ENCODE results near the gene BDKRB1.

Gene BDKRB1

DNA sequence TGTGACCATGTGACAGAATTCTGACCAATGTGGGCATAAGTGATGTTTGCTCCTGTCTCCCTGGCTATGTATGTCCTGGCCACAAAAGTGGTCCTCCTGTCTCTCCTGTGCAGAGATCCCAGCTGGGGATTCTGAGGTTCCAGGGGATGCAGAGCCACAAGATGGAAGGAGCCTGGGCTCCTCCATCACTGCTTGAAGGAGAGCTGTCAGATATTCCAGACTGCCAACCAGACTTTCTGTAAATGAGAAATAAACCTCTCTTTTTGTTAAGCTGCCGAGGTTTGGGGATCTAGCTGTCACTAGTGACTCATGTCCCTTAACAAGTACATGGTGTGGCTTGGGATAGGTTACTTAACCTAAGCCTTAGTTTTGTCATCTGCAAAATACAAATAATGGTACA is 21.9 kb downstream of the BDKRB1 start:
- CTCF ChIA-PET: interaction anchor here (1.2 to 9.4 kb wide), 6 partner anchors 9 to 718 kb away, joined by 3 to 143 read pairs (median 4); no protein-coding TSS in a partner anchor
- DNase-seq (ENCODE audit: extremely low spot score): no peak
- TF ChIP-seq, protein P1, sequence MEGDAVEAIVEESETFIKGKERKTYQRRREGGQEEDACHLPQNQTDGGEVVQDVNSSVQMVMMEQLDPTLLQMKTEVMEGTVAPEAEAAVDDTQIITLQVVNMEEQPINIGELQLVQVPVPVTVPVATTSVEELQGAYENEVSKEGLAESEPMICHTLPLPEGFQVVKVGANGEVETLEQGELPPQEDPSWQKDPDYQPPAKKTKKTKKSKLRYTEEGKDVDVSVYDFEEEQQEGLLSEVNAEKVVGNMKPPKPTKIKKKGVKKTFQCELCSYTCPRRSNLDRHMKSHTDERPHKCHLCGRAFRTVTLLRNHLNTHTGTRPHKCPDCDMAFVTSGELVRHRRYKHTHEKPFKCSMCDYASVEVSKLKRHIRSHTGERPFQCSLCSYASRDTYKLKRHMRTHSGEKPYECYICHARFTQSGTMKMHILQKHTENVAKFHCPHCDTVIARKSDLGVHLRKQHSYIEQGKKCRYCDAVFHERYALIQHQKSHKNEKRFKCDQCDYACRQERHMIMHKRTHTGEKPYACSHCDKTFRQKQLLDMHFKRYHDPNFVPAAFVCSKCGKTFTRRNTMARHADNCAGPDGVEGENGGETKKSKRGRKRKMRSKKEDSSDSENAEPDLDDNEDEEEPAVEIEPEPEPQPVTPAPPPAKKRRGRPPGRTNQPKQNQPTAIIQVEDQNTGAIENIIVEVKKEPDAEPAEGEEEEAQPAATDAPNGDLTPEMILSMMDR (IDR thresholded peaks at IDR 0.05; ENCODE audit: control extremely low read depth, extremely low read depth, low read depth, missing control alignments): no peak
- POLR2A ChIA-PET: no interaction called here

DNA sequence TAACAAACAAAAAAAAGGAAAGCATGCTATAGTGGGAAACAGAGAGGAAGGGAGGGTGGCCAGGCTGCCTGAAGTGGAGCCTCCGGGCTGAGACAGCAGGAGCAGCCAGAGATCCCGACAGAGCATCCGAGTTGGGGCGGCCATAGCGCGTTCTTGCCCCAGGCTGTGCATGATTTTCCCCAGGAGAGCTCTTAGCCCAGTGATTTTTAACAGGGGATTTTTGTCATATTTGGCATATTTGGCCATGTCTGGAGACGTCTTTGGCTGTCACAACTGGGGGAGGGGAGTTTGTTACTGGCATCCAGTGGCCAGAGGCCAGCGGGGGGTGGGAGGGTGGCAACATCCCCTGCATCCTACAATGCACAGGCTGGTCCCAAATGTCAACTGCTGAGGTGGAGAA is 23.6 kb downstream of the BDKRB1 start:
- ChIA-PET POLR2A (no interaction called here), CTCF (interaction anchor here (9.4 kb wide), 1 partner anchor 176 kb away, joined by 143 read pairs; no protein-coding TSS in a partner anchor)
- DNase-seq (ENCODE audit: extremely low spot score): no peak
- TF ChIP-seq, protein P1 (IDR thresholded peaks at IDR 0.05; ENCODE audit: control extremely low read depth, extremely low read depth, low read depth, missing control alignments): no peak

DNA sequence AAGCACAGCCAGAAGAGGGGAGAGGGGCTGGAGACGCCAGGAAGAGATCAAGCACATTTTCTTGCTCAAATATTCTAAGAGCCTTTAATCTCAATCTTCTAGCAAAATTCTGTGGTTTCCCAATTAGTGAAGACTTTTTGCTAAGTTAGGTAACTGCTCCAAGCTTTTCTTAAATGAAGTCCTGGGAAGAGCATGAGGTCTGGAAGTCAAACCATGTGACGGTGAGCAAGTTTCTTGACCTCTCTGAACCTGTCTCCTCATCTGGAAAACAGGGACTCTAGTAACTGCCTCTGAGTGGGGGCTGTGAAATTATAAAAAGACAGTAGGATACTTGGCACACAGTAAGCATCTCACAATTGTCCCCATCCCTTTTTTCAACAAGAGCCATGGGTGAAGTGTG is 24.1 kb downstream of the BDKRB1 start:
- ChIA-PET POLR2A (no interaction called here), CTCF (no interaction called here)
- TF ChIP-seq, protein P1 (IDR thresholded peaks at IDR 0.05; ENCODE audit: control extremely low read depth, extremely low read depth, low read depth, missing control alignments): no peak
- DNase-seq (ENCODE audit: extremely low spot score): no peak

DNA sequence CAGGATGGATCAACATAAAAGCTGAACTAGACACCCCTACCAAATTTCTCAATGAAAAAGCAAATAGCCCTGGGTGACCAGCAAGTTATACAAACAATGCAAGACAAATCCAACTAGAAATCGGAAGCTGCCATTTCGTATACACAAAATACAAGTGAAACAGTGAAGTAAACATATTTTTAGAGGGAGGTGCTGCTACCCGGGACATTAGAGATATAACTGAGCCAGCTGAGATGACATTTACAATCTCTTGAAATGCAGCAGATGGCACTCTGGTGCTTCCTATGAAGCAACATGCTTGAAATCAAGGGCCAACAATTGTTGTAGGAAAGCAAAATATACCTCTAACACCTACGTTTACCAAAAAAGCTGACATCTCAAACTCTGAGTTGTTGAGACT is 25.5 kb downstream of the BDKRB1 start:
- DNase-seq (ENCODE audit: extremely low spot score): no peak
- ChIA-PET CTCF (no interaction called here), POLR2A (no interaction called here)
- TF ChIP-seq, protein P1 (IDR thresholded peaks at IDR 0.05; ENCODE audit: control extremely low read depth, extremely low read depth, low read depth, missing control alignments): no peak

DNA sequence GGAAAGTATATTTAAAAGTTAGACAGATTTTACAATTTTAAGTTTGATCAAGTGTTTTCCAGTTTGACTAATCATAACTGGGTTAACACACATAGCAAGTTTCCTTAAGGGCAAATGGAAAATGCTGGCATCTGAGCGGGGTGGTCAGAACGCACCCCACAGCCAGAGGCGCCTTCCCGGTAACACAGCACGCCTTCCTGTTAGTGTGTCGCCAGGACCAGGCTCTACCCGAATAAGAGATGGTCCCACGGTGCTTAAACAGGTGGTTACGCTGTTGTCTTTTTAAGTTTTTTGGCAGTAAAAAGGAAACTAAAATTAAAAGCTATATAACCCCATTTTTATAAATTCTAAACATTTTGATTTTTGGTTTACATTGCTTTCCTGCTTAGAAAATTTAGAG is 28.0 kb downstream of the BDKRB1 start:
- TF ChIP-seq, protein P1 (IDR thresholded peaks at IDR 0.05; ENCODE audit: control extremely low read depth, extremely low read depth, low read depth, missing control alignments): no peak
- no peak for DNase-seq (ENCODE audit: extremely low spot score)
- POLR2A ChIA-PET: no interaction called here
- CTCF ChIA-PET: interaction anchor here (2.5 kb wide), 1 partner anchor 184 kb away, joined by 7 read pairs; no protein-coding TSS in a partner anchor

DNA sequence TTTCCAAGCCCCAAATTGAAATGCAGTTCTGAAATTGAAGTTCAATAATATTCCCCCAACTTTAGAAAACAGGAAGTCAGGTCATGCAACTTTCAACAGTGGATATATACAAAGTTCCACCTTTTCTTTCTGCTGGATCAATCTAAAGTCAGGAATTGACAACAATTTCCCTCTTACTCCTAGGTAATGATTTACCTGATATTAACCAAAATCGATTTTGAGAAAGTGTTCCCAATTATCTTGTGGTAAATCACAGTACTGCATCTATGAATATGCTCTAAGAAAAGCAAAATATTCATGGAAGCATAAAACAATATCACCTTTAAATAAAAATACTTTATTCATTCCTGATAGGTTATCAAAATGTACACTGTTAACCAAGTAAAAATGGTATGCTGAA is 28.4 kb downstream of the BDKRB1 start:
- ChIA-PET POLR2A (no interaction called here), CTCF (interaction anchor here (2.5 to 4.5 kb wide), 2 partner anchors 8 to 184 kb away, joined by 7 to 32 read pairs; no protein-coding TSS in a partner anchor)
- no peak for DNase-seq (ENCODE audit: extremely low spot score)
- TF ChIP-seq, protein P1 (IDR thresholded peaks at IDR 0.05; ENCODE audit: control extremely low read depth, extremely low read depth, low read depth, missing control alignments): no peak

Data from GM10248 (cell line).